GM12878 (cell line): ENCODE measurements around the gene SLC39A13. TPM values are rescaled to one million over a fixed set of nuclear protein-coding genes. Genes with fewer than 3 reads are reported as not detected.
A peak's percentile ranks its signal among the peaks of the same experiment; 100 is the strongest.

Experiments
- ATAC-seq: fragments of 200-7000 bp; cut with Tn5 transposase; 3 replicates; pipeline ENCODE4 v1.9.1; 2020; ENCODE audit warnings: mild to moderate bottlenecking, moderate library complexity
- BruUV-seq: library from RNA; stranded (reverse); fragments of 400-500 nt; replicated peaks from 2 replicates; lab custom pipeline; 2021; lab: Mats Ljungman, UMichigan
- CTCF ChIA-PET: fragments of 300-600 bp; sonication (Branson Sonifier 250); formaldehyde crosslinking; extraction: SDS; loops from one replicate; lab custom pipeline; 2021; ENCODE audit warnings: inconsistent platforms; lab: Yijun Ruan, JAX
- POLR2A ChIA-PET: fragments of 350-600 bp; formaldehyde crosslinking; extraction: SDS; loops from one replicate; lab custom pipeline; 2021; ENCODE audit warnings: inconsistent platforms; lab: Charles Lee
- RAD21 ChIA-PET: fragments of 300-600 bp; sonication (Branson Sonifier 250); formaldehyde crosslinking; loops from one replicate; lab custom pipeline; 2023; ENCODE audit warnings: antibody characterized with exemption; ENCODE audit not compliant: unreplicated experiment; lab: Charles Lee
- SMC1A ChIA-PET: fragments of 300-600 bp; sonication (Branson Sonifier 250); formaldehyde crosslinking; loops from one replicate; lab custom pipeline; 2023; ENCODE audit not compliant: unreplicated experiment, uncharacterized antibody; lab: Charles Lee
- DNase-seq: peaks from one replicate; pipeline ENCODE4 v3.0.0-alpha.2; 2011; ENCODE audit warnings: low read depth, low spot score
- FAIRE-seq: peaks from 3 replicates; lab custom pipeline; 2011; peaks lifted over from hg19 to GRCh38; lab: Jason Lieb, UNC
- H2AFZ ChIP-seq: 2 replicates; pipeline ENCODE4 v1.6.0; 2011; ENCODE audit warnings: low read depth, low read length, control low read depth; ENCODE audit not compliant: control insufficient read depth
- H3K27ac ChIP-seq: 2 replicates; pipeline ENCODE4 v1.5.1; 2011; ENCODE audit warnings: control low read depth; ENCODE audit not compliant: control insufficient read depth, insufficient read depth
- H3K27me3 ChIP-seq, 2 experiments: replicated peaks in 1 of 2; 2 replicates each; pipeline versions ENCODE4 v1.6.0 to v1.6.1; 2011; ENCODE audit warnings: low read length in 1 of 2; ENCODE audit not compliant: control insufficient read depth in 2 of 2, insufficient read depth in 2 of 2
- H3K36me3 ChIP-seq, 2 experiments: 2 replicates each; pipeline ENCODE4 v1.5.1; 2011; ENCODE audit warnings: low read length in 1 of 2; ENCODE audit not compliant: control insufficient read depth in 2 of 2, insufficient read depth in 2 of 2
- H3K4me1 ChIP-seq: 2 replicates; pipeline ENCODE4 v1.6.1; 2011; ENCODE audit warnings: mild to moderate bottlenecking, low read length, moderate library complexity, mixed read lengths; ENCODE audit not compliant: control insufficient read depth, insufficient read depth
- H3K4me2 ChIP-seq: 2 replicates; pipeline ENCODE4 v1.6.0; 2011; ENCODE audit warnings: control low read depth; ENCODE audit not compliant: control insufficient read depth, insufficient read depth
- H3K4me3 ChIP-seq: fragments of 200-600 bp; sonication (generic); 2 replicates; pipeline ENCODE4 v1.5.1; 2016
- H3K79me2 ChIP-seq: 2 replicates; pipeline ENCODE4 v1.6.0; 2011; ENCODE audit warnings: low read length; ENCODE audit not compliant: control insufficient read depth, insufficient read depth
- H3K9ac ChIP-seq: 2 replicates; pipeline ENCODE4 v1.8.0; 2011; ENCODE audit warnings: low read length, control low read depth, mixed read lengths; ENCODE audit not compliant: control insufficient read depth, insufficient read depth
- H3K9me3 ChIP-seq: replicated peaks from 3 replicates; pipeline ENCODE4 v1.5.1; 2011; ENCODE audit warnings: mild to moderate bottlenecking, low read length; ENCODE audit not compliant: control insufficient read depth, insufficient read depth
- H4K20me1 ChIP-seq: 2 replicates; pipeline ENCODE4 v1.6.0; 2011; ENCODE audit not compliant: control insufficient read depth, insufficient read depth
- CTCF ChIP-seq, 3 experiments: IDR thresholded peaks in 2 of 3; conservative IDR thresholded peaks in 1 of 3; 2 replicates each; pipeline ENCODE4 v1.5.1; 2011; ENCODE audit warnings: low read depth in 3 of 3, low read length in 3 of 3, mild to moderate bottlenecking in 3 of 3, control low read depth in 2 of 3, moderate library complexity in 2 of 3, inconsistent platforms in 1 of 3, mixed read lengths in 1 of 3; ENCODE audit not compliant: control insufficient read depth in 2 of 3, insufficient read depth in 1 of 3; ENCODE audit errors: extremely low read depth in 1 of 3
- POLR2A ChIP-seq: IDR thresholded peaks from 2 replicates; pipeline ENCODE4 v1.6.1; 2011; ENCODE audit warnings: low read depth, mild to moderate bottlenecking, low read length
- WGBS: methylation state at CpG from one replicate; pipeline ENCODE4 v1.1.6; 2016; ENCODE audit warnings: low lambda C conversion rate; ENCODE audit not compliant: insufficient replicate concordance, insufficient coverage; ENCODE audit errors: missing lambda C conversion rate; 5-methylcytosine and 5-hydroxymethylcytosine counted together
- in situ Hi-C: fragments of 300-500 bp; cut with MboI; formaldehyde crosslinking; loops from 9 replicates; pipeline ENCODE4 v1.14.3; 2018; ENCODE audit warnings: mixed read lengths
- intact Hi-C: fragments of 100-400 bp; cut with micrococcal nuclease; formaldehyde crosslinking; loops from one replicate; pipeline ENCODE4 v1.14.2; 2022; ENCODE audit not compliant: unreplicated experiment
- polyA plus RNA-seq, 11 experiments: library from polyadenylated mRNA; depleted of rRNA in 4 of 11; unstranded in 6 of 11; stranded (reverse) in 5 of 11; fragments of >200 nt; fragmentation: Nextera tagmentation in 4 of 11; fragmentation: Illumina TruSeq in 1 of 11; extraction: Ambion mirVana in 4 of 11; extraction: Trizol in 1 of 11; gene quantifications; 1 replicate in 1 of 11; 2 replicates in 10 of 11; pipeline versions ENCODE4 v1.2.1 to v1.2.3, GENCODE V29; 2011 to 2016; ENCODE audit warnings: inconsistent platforms in 2 of 11, missing spikeins in 2 of 11, low read depth in 1 of 11
- total RNA-seq, 4 experiments: library from RNA; depleted of rRNA in 3 of 4; stranded (reverse); fragments of >200 nt in 3 of 4; fragmentation: Illumina TruSeq in 1 of 4; extraction: Trizol in 1 of 4; gene quantifications; 2 replicates each; pipeline versions ENCODE4 v1.2.1 to v1.2.3, GENCODE V29; 2013 to 2021

SLC39A13 gene
- total and polyA plus RNA-seq, 10 of the 15 experiments (the other 5 are each of a cell fraction or from before 2014, with no cell fraction given) = 0.23 to 19.8 (median 6.3) TPM

DNA sequence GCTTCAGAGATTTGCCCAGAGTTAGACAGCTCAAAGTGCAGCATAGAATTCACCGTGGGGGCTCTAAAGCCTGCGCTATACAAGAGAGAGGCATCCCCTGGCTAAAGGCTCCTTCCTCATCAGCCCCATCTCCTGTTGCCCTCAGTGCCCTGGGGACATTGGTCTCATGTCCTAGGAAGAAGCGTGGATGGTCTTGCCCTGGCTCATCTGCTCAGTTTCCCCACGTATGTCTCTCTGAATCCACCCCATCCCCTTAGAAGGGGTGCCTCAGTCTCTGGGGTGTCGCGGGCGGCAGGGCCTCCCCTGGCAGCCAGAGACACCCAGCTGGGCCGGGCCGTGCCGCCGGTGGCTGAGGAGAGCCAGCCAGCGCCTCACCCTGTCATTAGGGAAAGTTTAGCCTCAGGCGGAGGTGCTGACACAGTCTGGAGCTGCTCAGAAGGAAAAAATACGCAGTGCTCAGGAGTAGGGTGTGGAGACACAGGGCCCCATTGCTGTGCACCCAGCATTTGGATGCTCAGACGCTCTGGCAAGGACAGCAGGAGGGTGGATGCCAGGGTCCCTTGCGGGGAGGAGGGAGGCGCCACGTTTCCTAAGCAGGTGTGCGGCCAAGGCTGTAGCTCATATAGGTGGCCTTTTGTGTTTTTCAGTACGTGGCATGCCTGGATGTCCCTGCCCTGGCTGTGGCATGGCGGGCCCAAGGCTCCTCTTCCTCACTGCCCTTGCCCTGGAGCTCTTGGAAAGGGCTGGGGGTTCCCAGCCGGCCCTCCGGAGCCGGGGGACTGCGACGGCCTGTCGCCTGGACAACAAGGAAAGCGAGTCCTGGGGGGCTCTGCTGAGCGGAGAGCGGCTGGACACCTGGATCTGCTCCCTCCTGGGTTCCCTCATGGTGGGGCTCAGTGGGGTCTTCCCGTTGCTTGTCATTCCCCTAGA, 1.3 kb downstream of the SLC39A13 start:
- Histone ChIP-seq H3K36me3 (no peaks in the 10 kb centered on the region; a peak in 1 of 4 replicates), H3K9ac (peak overlapping the region; percentile 48; the same call in 1 of the 2 replicates), H3K4me2 (peak overlapping the region; percentile 77), H3K27ac (no peak overlapping the region), H2AFZ (no peak overlapping the region), H4K20me1 (no peaks in the 10 kb centered on the region), H3K27me3 (no peaks in the 10 kb centered on the region), H3K79me2 (peaks cover 2% of the 10 kb centered on the region), H3K4me3 (no peak overlapping the region), H3K9me3 (no peaks in the 10 kb centered on the region), H3K4me1 (peaks cover 17% of the 10 kb centered on the region)
- intact Hi-C loops (loop anchor here (2.0 to 10.0 kb wide), 3 partner anchors 85 to 445 kb away; partner anchors contain the start of gene MADD), in situ Hi-C loops (loop anchor here (5.0 kb wide), 1 partner anchor 37 kb away; no protein-coding TSS in a partner anchor)
- BruUV-seq = no TSS peak
- FAIRE-seq = no peak
- no peak for ATAC-seq
- ChIA-PET RAD21 (interaction anchor here (0.7 to 3.8 kb wide), 9 partner anchors 10 to 196 kb away, joined by 3 to 24 read pairs (median 3); partner anchors contain the start of genes ACP2 and DDB2), CTCF (interaction anchor here (0.5 to 7.4 kb wide), 15 partner anchors 12 to 444 kb away, joined by 3 to 161 read pairs (median 6); partner anchors contain the start of genes ACP2, ARFGAP2, MADD and PSMC3), POLR2A (interaction anchor here (1.2 to 1.5 kb wide), 4 partner anchors 9 to 195 kb away, joined by 4 to 6 read pairs (median 6); partner anchors contain the start of gene DDB2), SMC1A (interaction anchor here (1.2 to 3.4 kb wide), 4 partner anchors 34 to 139 kb away, joined by 3 to 35 read pairs (median 18); no protein-coding TSS in a partner anchor)
- TF ChIP-seq POLR2A = 0 out of 2 replicates have a peak, but pooled peaks have one; percentile 6
- no peak for TF ChIP-seq CTCF (IDR thresholded peaks at IDR 0.05 in 2 of 3, conservative IDR thresholded peaks at IDR 0.05 in 1 of 3; ENCODE audit: control insufficient read depth in 2 of 3, extremely low read depth in 1 of 3, insufficient read depth in 1 of 3, low read depth in 3 of 3, low read length in 3 of 3)
- WGBS = 90% methylated on average over 31 of the region's 31 CpGs
- no peak for DNase-seq
